Inflammatory macrophage treated with lipopolysaccharide for 4 hours (primary cell): Measurements from ENCODE around the gene MUC3A.
"Not testable (repeated sequence)": the region's sequence is repeated elsewhere in the genome, so short reads cannot be mapped to it uniquely, and the experiment has no call there.

ENCODE experiments used
- DNase-seq: peaks from one replicate; pipeline ENCODE4 v3.0.0-alpha.2; 2020

MUC3A gene

GRCh38 chr7:100949227-100949932 is at the start of gene MUC3A:
Gene MUC3A, plus strand, starts transcription at chr7:100949534. Its CDS starts 91 bp downstream, at chr7:100949625.
- DNase-seq: no peak

GRCh38 chr7:100900978-100901377 is 48.4 kb upstream of the MUC3A start:
- no peak for DNase-seq

- DNase-seq: no peak
Observed at GRCh38 chr7:100901921-100902332, 47.4 kb upstream of the MUC3A start.

DNA sequence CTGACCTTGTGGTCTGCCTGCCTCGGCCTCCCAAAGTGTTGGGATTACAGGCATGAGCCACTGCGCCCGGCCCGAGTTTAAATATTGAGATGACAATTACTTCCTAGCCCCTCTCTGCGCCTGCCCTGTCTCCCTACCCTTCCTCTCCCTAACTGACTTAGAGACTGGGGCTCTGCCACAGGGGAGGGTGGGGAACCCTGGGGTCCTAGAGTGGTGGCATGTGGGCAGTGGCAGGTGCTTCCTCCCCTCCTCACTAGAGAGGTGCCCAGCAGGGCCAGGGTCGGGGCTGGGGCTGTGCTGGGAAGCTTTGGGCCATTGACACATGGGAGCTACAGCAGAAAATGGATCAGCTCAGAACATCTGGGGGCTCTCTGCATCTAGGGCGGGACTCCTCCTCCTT is 46.7 kb upstream of the MUC3A start:
- DNase-seq: no peak

DNA sequence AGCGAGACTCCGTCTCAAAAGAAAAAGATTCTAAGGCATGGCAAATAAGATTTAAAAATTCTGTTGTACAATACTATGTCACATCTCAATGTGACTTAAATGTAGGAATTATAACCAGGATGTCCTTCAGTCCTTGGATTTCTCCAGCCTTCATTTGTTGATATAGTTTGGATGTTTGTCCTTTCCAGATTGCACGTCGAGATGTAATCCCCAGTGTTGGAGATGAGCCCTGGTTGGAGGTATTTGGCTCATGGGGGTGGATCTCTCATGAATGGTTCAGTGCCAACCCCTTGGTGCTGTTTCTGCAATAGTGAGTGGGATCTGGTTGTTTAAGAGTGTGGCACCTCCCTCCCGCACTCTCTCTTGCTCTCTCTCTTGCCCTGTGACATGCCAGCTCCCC is 40.8 kb upstream of the MUC3A start:
- no peak for DNase-seq

DNA sequence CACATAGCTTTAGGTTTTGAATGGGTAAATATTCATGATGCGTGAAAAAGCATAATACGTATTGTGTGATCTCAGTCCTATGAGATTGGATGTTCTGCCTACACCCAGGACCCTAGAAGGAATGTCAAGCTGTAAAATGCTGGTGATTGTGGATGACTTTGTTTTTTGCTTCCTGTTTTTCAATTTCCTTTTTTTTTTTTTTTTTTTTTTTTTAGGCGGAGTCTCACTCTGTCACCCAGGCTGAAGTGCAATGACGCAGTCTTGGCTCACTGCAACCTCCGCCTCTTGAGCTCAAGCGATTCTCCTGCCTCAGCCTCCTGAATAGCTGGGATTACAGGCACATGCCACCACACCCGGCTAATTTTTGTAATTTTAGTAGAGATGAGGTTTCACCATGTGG is 38.9 kb upstream of the MUC3A start:
- DNase-seq: peak; percentile 85

- no peak for DNase-seq
Observed at GRCh38 chr7:100911484-100911883, 37.9 kb upstream of the MUC3A start.

DNA sequence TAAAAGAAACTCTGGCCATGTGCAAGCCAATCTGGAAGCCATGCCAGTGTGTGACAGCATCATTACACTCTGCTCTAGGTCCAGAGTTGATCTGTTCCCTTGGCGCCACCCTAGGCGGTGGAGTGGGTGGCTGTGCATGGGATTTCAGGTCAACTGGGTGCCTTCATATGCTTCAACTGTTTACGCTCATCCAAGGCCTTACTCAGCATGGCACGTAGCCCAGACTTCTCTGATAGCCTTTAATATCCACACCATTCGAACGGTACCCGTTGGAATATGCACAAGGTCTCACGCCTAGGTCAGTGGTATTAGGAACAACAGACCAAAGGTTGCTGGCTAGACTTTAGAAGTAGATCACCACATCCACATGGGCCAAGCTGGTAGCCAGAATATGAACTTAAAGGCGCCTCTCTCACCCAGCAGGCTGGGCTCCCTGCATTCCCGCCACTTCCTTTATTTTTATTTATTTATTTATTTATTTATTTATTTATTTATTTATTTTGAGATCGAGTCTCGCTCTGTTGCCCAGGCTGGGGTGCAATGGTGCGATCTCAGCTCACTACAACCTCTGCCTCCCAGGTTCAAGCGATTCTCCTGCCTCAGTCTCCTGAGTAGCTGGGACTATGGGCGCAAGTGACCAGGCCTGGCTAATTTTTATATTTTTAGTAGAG is 35.0 kb upstream of the MUC3A start:
- DNase-seq: no peak

DNA sequence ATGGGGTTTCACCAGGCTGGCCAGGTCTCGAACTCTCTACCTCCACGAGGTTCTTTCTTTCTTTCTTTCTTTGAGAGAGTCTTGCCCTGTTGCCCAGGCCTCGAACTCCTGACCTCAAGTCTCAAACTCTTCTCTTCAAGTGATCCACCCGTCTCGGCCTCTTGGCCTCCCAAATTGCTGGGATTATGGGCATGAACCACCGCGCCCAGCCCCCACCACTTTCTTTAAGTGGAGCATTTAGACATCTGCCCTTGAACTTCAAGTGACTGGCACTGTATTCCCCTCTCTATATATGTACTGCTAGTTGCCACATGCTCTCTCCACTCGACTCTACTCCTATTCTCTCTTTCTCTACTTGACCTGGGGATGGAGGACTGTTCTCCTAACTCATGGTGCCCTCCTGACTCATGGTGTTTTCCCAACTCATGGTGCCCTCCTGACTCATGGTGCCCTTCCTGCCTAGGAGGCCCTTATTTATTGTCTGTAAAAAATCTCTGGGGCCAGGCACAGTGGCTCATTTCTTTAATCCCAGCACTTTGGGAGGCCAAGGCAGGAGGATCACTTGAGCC is 34.4 kb upstream of the MUC3A start:
- DNase-seq: peak; percentile 93

DNA sequence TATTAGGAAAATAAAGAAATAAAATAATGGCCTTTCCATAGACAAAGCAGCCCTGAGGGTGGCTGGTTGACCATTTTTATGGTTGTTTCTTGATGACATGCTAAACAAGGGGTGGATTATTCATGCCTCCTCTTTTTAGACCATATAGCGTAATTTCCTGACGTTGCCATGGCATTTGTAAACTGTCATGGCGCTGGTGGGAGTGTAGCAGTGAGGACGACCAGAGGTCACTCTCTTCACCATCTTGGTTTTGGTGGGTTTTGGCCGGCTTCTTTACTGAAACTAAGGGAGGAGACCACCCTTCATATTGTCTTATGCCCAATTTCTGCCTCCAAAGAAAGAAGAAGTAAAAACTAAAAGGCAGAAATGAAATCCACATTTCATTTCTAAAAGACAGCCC is 30.0 kb upstream of the MUC3A start:
- DNase-seq: not testable (repeated sequence)

DNA sequence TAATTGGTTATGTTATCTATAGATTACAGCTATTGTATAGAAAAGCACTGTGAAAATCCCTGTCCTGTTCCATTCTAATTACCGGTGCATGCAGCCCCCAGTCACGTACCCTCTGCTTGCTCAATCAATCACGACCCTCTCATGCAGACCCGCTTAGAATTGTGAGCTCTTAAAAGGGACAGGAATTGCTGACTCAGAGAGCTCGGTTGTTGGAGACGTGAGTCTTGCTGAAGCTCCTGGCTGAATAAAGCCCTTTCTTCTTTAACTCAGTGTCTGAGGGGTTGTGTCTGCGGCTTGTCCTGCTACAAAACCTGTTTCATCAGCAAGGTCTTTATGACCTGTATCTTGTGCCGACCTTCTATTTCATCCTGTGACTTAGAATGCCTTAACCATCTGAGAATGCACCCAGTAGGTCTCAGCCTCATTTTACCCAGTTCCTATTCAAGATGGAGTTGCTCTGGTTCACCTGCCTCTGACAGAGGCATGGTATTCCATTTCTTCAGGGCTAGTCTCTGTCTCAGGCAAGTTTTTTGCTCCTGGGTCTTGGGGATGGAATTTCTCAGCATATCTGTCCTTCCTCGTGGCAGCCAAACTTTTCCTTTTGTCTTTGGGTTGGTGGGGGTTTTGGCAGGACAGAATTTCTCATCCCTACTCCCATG is 29.4 kb upstream of the MUC3A start:
- not testable (repeated sequence) for DNase-seq

DNA sequence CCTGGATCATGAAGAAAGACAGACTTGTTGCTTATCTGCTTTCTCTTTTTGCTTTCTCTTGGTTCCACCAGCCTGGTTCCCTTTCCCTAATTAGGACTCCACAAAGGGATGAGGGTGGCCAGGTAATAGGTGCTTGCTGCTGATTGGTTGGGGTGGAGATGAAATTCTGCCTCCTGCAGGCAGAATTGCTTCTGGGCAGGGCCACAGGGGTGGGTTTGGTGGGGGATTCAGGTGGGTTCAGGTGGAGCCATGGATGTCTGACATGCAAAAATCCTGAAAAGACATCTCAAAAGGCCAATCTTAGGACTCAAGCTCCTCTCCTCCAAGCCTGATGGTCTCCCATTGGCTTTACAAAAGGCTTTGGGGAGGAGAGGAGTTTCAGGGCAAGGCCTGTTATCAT is 28.3 kb upstream of the MUC3A start:
- no peak for DNase-seq

DNA sequence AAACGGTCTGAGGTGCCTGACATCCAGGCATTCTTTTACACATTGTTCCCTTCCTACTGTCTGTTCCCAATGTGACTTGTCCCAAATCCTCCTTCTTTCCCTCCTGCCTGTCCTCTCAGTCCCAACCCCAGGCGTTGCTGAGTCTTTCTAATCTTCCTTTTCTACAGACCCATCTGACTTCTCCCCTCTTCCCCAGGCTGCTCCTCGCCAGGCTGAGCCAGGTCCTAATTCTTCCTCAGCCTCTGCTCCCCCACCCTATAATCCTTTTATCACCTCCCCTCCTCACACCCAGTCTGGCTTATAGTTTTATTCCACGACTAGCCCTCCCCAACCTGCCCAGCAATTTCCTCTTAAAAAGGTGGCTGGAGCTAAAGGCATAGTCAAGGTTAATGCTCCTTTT is 25.7 kb upstream of the MUC3A start:
- not testable (repeated sequence) for DNase-seq

GRCh38 chr7:100929808-100930174 is 19.5 kb upstream of the MUC3A start:
- DNase-seq: no peak

DNA sequence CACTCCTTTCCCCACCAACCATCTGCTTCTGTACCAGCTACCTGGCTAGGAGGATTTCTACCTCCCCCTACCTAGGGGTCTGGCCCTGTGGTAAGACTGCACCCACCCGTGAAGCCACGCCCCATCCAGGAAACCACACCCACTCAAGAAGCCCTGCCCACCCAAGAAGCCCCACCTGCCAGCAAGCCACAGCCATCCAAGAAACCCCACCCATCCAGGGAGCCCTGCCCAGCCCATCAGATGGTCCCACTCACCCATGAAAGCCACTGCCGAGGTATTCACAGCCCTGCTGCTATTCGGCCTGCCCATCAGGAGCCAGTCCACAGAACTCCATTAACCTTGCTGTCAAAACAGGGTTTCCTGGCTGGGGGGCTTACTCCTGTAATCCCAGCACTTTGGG is 15.6 kb upstream of the MUC3A start:
- no peak for DNase-seq

DNA sequence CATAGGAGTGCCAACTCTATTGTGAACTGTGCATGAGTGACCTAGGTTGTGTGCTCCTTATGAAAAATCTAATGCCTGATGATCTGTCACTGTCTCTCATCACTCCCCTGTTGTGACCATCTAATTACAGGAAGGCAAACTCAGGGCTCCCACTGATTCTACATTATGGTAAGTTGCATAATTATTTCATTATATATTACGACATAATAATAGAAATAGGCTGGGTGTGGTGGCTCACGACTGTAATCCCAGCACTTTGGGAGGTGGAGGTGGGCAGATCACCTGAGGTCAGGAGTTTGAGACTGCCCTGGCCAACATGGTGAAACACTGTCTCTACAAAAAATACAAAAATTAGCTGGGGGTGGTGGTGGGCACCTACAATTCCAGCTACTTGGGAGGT is 14.0 kb upstream of the MUC3A start:
- not testable (repeated sequence) for DNase-seq

GRCh38 chr7:100936167-100936566 is 13.2 kb upstream of the MUC3A start:
- not testable (repeated sequence) for DNase-seq

DNA sequence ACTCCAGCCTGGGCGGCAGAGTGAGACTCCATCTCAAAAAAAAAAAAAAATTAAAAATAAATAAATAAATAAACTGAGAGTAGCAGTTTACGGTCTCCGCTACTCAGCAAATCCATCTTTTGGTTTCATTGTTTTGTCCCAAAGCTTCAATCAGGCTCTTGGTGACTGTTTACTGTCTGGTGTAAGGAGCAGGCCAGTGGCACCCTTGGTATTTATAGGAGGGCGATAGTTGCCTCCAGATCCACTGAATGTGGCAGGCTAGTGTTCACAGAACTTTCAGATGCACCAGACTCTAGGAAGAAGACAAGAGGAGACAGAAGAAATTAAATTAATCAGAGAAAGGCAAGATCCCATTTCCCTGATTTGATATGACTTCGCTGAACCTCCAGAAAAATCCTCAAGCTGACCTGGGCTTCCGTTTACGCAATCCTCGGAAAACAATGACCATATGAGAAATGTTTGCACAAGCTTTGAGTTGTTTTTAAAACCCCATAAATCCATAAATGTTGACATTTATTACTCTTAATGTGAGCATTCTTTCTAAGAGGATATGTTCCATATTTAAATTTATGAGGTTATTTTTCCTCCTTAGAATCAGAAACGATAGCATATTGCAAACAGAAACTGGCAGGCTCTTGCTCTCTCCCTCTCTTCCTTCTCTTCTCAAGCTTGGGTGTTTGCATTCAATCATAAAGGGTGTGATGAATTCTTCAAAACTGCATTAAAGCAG is 7.1 kb upstream of the MUC3A start:
- no peak for DNase-seq

DNA sequence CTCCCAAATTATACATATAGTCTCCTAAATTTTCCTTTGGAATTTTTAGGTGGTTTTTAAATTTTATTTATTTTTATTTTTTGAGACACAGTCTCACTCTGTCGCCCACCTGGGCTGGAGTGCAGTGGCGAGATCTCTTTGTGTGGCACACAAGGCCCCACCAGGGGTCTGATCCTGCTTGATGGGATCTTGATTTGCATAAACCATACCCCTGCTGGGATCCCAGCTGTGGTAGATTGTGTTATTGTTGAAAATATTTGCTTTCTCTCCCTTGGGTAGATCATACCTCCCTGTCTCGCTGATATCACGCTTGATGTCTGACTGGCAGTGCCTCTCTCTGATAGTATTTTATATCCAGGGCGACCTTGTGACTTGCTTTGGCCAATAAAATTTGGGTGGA is 5.6 kb upstream of the MUC3A start:
- DNase-seq: no peak

DNA sequence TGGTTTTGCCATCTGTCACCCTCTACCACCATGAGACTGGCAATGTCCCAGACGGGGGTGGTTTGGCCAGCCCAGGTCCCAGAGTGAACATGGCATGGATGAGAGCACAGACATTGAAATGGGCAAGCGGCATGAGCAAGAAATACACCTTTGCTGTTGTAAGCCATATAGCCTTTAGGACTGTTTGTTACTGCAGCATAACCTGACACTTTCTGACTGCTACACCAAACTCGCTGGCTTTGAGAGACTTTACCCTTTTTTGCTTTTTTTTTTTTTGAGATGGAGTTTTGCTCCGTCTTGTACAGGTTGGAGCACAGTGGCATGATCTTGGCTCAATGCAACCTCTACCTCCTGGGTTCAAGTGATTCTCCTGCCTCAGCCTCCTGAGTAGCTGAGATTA is 5.2 kb upstream of the MUC3A start:
- DNase-seq: no peak

- no peak for DNase-seq
Observed at GRCh38 chr7:100946111-100946510, 3.2 kb upstream of the MUC3A start.

DNA sequence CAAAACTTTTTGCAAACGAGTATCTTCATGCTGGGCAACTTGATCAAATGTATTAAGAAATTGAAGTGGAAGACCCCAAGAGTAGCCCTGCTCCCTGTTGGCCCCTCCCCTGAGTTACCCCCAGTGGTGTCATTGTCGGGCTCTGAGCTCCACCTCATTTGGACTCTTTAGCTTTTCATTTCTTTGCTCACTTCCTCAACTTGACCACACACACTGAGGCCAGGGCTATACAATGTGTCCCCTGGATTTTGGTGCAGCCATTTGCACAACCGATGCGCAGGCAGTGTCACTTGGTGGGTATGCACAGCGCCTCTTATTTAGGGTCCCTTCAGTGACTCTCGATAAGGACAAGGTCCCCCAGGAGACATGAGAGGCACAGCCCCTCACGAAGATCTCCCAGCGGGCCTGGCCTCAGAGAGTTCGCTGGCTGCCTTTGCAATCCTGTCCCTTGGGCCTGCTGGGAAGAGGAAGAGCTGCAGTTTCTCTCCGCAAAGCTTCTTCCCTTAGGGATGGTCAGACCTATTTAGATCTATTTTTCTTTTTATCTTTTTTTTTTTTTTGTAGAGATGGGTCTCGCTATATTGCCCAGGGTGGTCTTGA is 2.5 kb upstream of the MUC3A start:
- no peak for DNase-seq

GRCh38 chr7:100947792-100948191 is 1.5 kb upstream of the MUC3A start:
- no peak for DNase-seq
